Anterior cingulate cortex (tissue), 58 donors: Measurements from ENCODE around the gene IL12RB2.

Source experiments
- DNase-seq, 58 donors: peaks; one replicate each; lab custom pipeline; 2025; lab: John Stamatoyannopoulos, UW

Gene IL12RB2

DNA sequence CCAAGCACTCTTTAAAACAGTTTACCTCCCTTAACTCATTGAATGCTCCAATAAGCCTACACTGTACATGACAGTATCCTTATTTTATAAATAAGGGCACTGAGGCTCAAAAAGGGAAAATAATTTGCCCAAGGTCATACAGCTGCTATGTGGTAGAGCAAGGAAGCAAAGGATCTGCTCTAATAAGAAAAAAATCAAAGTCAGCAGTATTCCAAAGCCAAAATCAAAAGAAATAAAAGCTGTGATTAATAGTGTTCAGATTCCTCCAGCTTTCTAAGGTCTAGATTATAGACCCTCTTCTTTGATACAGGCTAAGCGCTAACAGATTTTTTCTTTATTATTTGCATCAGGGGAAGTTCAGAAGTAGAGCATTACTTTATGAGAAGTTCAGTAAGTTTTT, 39.3 kb downstream of the IL12RB2 start:
- no peak for DNase-seq

- peak in 18 of 58 donors; percentile 4 to 44 (median 14) for DNase-seq
These were observed 40.2 kb downstream of the IL12RB2 start for GRCh38 chr1:67347688-67348472.

DNA sequence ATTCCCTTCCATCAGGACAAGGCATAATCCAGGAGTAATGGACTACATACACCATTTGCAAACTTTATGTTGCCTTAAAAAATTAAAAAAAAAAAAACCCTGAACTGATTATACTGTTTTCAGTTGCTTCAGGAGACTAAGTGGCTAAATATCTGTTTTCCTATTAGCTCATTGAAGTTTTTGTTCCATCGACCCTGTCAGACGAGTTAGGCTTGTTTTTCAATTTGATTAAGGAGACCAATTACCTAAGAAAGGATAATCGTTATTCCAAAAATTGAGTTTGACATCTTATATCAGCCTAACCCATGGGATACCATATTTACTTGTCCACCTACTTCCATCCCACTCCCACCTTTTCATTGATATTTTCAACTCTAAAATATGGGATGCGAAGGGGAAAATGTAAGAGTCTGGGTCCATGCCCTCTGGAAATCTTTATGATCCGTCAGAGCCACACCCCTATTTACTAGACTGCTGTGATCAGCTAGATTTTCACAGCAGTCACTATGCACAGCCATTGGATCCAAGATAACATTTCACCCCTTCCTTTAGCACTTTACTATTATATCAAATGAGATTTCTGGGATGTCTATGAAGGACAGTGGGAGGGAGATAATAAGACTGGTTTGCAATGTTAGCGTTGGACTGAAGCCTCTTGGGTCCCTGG, 41.0 kb downstream of the IL12RB2 start:
- no peak for DNase-seq

GRCh38 chr1:67350783-67351182, 43.1 kb downstream of the IL12RB2 start:
- no peak for DNase-seq

GRCh38 chr1:67352211-67352610, 44.5 kb downstream of the IL12RB2 start:
- no peak for DNase-seq

DNA sequence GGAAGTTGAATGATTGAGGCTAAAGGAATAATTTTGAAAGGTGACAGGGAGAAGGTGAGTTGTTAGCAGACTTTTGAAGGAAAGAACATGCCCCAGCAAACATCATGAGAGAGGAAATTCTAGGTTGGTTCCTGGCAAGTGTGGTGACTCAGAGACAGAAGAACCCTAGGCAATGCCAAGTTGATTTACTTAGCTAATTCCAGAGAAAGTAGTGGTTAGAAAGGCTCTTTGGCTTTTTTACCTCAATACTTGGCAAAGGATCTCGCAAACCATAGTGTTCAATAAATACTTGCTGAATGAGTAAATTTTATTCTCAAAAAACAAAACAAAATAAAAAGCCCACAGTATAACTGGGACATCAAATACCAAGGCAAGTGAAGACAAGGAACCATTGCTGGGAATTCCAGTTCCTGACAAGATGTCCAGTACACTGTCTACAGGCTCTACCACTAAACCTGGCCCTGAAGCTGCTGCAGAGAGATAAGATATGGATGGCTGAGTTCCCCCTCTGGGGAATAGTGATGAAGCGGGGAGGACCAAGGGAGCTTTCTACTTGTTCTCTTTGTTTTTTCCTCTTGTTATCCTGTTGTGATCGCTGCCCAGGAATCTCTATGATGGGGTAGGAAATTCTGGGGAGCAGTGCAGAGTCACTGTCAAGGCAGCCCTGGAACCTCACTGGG, 48.2 kb downstream of the IL12RB2 start:
- no peak for DNase-seq

DNA sequence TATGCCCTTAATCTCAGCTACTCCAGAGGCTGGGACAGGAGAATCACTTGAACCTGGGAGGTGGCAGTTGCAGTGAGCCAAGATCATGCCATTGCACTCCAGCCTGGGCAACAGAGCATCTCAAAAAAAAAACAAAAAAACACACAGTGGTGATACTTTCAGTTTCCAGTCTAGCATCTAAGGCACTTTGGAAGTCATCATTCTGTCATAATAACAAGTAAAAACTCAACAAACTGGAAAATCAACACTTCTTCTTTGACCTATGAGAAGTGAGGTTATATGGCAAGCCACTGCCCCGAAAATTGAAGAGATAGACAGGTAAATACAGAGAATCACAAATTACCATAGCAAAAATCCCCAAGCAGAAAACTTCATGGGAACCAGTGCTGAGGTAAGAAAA, 51.9 kb downstream of the IL12RB2 start:
- DNase-seq = no peak

GRCh38 chr1:67361641-67362040, 54.0 kb downstream of the IL12RB2 start:
- DNase-seq = no peak

- DNase-seq = peak in 3 of 58 donors; percentile 1 to 43 (median 1)
These were observed 59.8 kb downstream of the IL12RB2 start for GRCh38 chr1:67367370-67368045.

DNA sequence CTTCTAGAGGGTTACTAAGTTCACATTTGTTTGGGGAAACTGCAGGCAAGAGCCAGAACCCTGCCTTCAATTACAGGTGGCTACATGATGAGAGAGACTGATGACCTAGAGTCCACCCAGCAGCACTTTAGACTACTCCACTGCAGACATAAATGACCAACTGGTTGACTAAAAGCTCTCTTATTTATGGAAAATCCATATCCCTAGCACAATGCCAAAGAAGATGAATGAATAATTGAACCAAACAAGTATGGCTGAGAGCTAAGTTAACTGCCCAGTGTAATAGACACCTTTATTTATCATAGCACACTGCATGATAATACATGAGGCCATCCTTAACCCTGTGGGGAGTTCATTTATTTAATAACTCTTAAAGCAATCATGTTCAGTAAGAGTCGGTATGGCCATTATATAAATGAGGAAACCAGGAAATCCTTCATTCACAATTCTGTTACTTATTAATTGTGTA, 60.4 kb downstream of the IL12RB2 start:
- no peak for DNase-seq

DNA sequence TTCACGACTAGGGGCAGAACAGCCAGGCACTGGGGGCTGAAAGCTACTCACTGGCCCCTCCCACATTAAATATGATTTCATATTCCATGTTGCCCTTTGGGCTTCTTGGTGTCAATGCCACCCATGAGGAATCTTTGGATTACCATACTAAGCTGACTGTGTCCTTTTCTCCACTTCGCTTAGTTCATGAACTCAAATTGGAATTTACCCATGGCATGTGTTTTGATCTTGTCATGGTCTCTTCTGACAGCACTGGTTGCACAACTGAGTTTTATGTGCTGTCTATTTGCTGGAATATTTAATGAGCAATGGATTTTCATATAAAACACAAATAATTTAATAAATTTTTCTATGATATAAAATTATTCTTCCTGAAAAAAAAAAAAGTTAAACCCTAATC, 63.4 kb downstream of the IL12RB2 start:
- no peak for DNase-seq

GRCh38 chr1:67371681-67372080, 64.0 kb downstream of the IL12RB2 start:
- DNase-seq = no peak

DNA sequence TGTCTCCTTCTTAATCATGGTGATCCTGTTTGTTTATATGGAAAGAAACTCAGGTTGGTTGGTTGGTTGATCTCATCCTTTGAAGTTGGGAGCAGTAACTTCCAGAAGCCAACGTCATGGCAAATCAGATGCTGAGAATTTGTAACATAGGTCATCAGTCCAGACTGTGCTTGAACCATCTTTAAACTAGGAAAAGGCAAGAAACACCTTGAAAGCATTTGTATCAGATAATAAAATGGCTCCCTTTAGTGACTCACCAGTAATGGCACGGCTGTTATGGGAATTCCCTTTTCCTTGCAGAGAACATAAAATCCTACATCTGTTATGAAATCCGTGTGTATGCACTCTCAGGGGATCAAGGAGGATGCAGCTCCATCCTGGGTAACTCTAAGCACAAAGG, 64.5 kb downstream of the IL12RB2 start:
- no peak for DNase-seq

DNA sequence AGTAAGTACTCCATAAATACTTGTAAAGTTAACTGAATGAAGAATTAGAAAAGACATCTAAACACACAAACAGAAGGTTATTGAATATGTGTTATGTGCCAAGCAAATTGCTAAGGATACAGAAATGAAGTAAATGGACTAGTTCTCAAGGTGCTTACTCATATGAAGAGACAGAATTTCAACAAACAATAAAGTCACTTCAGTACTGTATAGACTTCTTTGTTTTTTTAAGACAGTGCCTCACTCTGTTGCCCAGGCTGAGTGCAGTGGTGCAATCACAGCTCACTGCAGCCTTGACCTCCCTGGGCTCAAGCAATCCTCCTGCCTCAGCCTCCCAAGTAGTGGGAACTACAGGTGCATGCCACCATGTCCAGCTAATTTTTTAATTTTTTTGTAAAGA, 65.2 kb downstream of the IL12RB2 start:
- DNase-seq = no peak

DNA sequence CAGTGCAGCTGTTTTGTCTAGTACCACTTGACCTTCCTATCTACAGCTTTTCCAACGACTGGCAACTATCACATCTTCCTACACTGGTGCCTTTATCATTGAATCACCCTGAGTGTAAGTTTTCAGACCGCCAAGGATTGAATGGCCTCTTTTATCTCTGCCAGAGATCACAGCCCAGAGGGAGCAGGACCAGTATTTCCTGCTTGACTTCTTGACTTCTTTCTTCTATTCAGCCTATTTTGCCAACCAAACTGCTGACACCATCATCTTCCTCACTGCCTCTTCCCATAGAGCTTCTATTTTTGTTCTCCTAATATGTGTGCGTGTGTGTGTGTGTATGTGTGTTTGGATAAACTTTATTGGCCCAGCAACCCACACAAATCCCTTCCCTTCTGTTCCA, 68.7 kb downstream of the IL12RB2 start:
- no peak for DNase-seq

- no peak for DNase-seq
These were observed 69.6 kb downstream of the IL12RB2 start for GRCh38 chr1:67377253-67377652.

- no peak for DNase-seq
These were observed 73.5 kb downstream of the IL12RB2 start for GRCh38 chr1:67381154-67381553.

DNA sequence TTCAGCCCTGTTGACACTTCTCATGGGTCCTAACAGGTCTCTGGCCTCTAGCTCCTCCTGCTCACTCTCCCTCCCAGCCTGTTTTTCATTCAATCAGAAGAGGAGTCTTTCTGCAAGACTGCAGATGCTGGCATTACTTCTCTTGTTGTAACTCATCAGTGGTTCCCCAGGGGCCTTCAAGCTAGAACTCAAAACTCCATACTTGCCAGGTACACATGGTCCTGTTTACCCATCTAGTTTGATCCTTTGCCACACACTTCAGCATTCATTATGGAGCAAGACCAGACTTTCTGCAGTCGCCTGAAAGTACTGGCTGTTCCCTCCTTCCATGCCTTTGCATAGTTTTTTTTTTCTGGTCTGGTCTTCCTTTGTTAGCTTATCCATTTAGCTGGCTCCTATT, 74.6 kb downstream of the IL12RB2 start:
- DNase-seq = no peak

- no peak for DNase-seq
These were observed 76.4 kb downstream of the IL12RB2 start for GRCh38 chr1:67383999-67384638.
